ENCODE results near the gene ALCAM.

DNA sequence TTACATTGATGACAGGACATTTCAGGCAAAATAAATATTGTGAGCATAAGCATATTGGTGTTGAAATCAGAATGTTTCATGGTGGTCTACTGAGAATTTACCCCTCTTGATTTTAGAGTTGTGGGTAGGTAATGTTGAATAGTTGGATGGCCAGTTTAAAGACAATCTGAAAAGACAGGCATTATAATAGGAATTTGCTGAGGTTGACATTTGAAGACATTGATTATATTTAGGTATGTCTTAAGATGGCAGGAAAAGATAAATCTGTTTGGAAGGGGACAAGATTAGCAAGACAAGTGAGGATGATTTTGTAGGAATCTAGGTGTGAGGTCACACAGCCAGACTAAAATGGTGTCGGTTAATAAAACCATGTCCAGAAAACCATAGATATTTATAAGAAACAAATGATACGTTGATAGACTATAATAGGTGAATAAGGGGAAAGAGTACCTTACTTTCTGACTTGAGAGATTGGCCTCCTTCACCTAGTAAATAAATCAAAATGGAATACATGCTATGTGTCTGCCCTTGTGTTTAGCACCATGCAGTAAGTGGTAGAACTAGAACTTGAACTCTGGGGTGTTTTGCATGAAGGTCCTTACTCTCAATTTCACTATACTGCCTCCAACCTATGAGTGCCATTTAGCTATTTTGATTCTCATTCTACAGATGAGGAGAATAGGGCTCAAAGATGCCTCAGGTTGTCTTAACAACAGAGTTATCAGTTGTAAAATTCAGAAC, 57.9 kb downstream of the ALCAM start:
- TF ChIP-seq, protein P1, sequence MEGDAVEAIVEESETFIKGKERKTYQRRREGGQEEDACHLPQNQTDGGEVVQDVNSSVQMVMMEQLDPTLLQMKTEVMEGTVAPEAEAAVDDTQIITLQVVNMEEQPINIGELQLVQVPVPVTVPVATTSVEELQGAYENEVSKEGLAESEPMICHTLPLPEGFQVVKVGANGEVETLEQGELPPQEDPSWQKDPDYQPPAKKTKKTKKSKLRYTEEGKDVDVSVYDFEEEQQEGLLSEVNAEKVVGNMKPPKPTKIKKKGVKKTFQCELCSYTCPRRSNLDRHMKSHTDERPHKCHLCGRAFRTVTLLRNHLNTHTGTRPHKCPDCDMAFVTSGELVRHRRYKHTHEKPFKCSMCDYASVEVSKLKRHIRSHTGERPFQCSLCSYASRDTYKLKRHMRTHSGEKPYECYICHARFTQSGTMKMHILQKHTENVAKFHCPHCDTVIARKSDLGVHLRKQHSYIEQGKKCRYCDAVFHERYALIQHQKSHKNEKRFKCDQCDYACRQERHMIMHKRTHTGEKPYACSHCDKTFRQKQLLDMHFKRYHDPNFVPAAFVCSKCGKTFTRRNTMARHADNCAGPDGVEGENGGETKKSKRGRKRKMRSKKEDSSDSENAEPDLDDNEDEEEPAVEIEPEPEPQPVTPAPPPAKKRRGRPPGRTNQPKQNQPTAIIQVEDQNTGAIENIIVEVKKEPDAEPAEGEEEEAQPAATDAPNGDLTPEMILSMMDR (IDR thresholded peaks at IDR 0.05; ENCODE audit: insufficient read depth, low read length): no peak
- no peak for TF ChIP-seq POLR2AphosphoS5 (IDR thresholded peaks at IDR 0.05; ENCODE audit: low read depth)
- no peak for TF ChIP-seq GABPA (IDR thresholded peaks at IDR 0.05; ENCODE audit: low read depth)
- TF ChIP-seq, protein P2, sequence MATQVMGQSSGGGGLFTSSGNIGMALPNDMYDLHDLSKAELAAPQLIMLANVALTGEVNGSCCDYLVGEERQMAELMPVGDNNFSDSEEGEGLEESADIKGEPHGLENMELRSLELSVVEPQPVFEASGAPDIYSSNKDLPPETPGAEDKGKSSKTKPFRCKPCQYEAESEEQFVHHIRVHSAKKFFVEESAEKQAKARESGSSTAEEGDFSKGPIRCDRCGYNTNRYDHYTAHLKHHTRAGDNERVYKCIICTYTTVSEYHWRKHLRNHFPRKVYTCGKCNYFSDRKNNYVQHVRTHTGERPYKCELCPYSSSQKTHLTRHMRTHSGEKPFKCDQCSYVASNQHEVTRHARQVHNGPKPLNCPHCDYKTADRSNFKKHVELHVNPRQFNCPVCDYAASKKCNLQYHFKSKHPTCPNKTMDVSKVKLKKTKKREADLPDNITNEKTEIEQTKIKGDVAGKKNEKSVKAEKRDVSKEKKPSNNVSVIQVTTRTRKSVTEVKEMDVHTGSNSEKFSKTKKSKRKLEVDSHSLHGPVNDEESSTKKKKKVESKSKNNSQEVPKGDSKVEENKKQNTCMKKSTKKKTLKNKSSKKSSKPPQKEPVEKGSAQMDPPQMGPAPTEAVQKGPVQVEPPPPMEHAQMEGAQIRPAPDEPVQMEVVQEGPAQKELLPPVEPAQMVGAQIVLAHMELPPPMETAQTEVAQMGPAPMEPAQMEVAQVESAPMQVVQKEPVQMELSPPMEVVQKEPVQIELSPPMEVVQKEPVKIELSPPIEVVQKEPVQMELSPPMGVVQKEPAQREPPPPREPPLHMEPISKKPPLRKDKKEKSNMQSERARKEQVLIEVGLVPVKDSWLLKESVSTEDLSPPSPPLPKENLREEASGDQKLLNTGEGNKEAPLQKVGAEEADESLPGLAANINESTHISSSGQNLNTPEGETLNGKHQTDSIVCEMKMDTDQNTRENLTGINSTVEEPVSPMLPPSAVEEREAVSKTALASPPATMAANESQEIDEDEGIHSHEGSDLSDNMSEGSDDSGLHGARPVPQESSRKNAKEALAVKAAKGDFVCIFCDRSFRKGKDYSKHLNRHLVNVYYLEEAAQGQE (IDR thresholded peaks at IDR 0.05; ENCODE audit: insufficient replicate concordance, low read depth): no peak
